Sigmoid colon (tissue), 7 donors: ENCODE measurements around the gene CSPG4. TPM values are rescaled to one million over a fixed set of nuclear protein-coding genes. Genes with fewer than 3 reads are reported as not detected.
A peak's percentile ranks its signal among the peaks of the same experiment; 100 is the strongest.

ENCODE experiments used
- DNase-seq: peaks from one replicate; pipeline ENCODE4 v3.0.0-alpha.2; 2019
- H3K27ac ChIP-seq, 4 donors: fragments of 200-600 bp; sonication (generic); one replicate each; pipeline ENCODE4 v1.5.1; 2016 to 2019; ENCODE audit warnings: mild to moderate bottlenecking in 1 of 4
- H3K27me3 ChIP-seq, 3 donors: fragments of 200-600 bp; sonication (generic); one replicate each; pipeline ENCODE4 v1.5.1; 2019; ENCODE audit warnings: mild to moderate bottlenecking in 1 of 3
- H3K36me3 ChIP-seq, 4 donors: fragments of 200-600 bp; sonication (generic); one replicate each; pipeline ENCODE4 v1.5.1; 2016 to 2019
- H3K4me1 ChIP-seq, 4 donors: fragments of 200-600 bp; sonication (generic); one replicate each; pipeline ENCODE4 v1.5.1; 2017 to 2019
- H3K4me3 ChIP-seq, 4 donors: fragments of 200-600 bp; sonication (generic); one replicate each; pipeline ENCODE4 v1.5.1; 2017 to 2019; ENCODE audit warnings: mild to moderate bottlenecking in 2 of 4, moderate library complexity in 1 of 4
- H3K9me3 ChIP-seq, 4 donors: fragments of 200-600 bp in 3 of 4; sonication (generic) in 3 of 4; one replicate each; pipeline versions ENCODE4 v1.5.1 to v1.6.1; 2013 to 2019
- CTCF ChIP-seq, 4 experiments: fragments of 450-650 bp in 3 of 4; fragments of 200-600 bp in 1 of 4; IDR thresholded peaks; one replicate each; pipeline ENCODE4 v1.5.1; 2016 to 2019; ENCODE audit warnings: antibody characterized with exemption in 4 of 4, mild to moderate bottlenecking in 3 of 4, moderate library complexity in 2 of 4
- EP300 ChIP-seq, 4 donors: sonication (generic); formaldehyde crosslinking; IDR thresholded peaks; one replicate each; pipeline ENCODE4 v1.6.1; 2017; ENCODE audit warnings: antibody characterized with exemption in 4 of 4
- POLR2A ChIP-seq, 2 donors: fragments of 450-650 bp; IDR thresholded peaks; one replicate each; pipeline ENCODE4 v1.6.1; 2016; ENCODE audit warnings: antibody characterized with exemption in 2 of 2, mild to moderate bottlenecking in 2 of 2, moderate library complexity in 2 of 2
- POLR2AphosphoS5 ChIP-seq, 4 donors: sonication (generic); formaldehyde crosslinking; IDR thresholded peaks; one replicate each; pipeline ENCODE4 v1.6.1; 2017; ENCODE audit warnings: antibody characterized with exemption in 4 of 4
- WGBS, 2 donors: extraction: QIAGEN DNeasy Blood & Tissue Kit; methylation state at CpG; one replicate each; pipeline ENCODE4 v1.1.7; 2013; 5-methylcytosine and 5-hydroxymethylcytosine counted together
- intact Hi-C: fragments of 100-400 bp; cut with DNase I; formaldehyde crosslinking; loops from one replicate; pipeline ENCODE4 v1.15.1; 2023
- polyA plus RNA-seq, 3 donors: library from polyadenylated mRNA; stranded (reverse); fragments of 200-250 nt; gene quantifications; one replicate each; pipeline ENCODE4 v1.2.3, GENCODE V29; 2013
- total RNA-seq, 4 donors: library from RNA; depleted of rRNA; stranded (reverse); fragments of >200 nt; gene quantifications; one replicate each; pipeline ENCODE4 v1.1.0, GENCODE V29; 2016
- donor health status: healthy with polysubstance abuse.
- donor health status: Bipolar disorder and iron deficiency.
- donor health status: healthy.

CSPG4 gene
- total and polyA plus RNA-seq, 7 donors = 0.23 to 151 (median 45.7) TPM

- H3K9me3 ChIP-seq = no peaks in the 10 kb centered on the region
- peak; percentile 94 for DNase-seq
These were observed 65.1 kb downstream of the CSPG4 start, which contains the start of gene SNX33 for GRCh38 chr15:75647370-75648155. SNX33 (plus strand) TSS chr15:75647912; CDS start chr15:75649103, 1,191 bp downstream.

GRCh38 chr15:75646944-75647364, 65.7 kb downstream of the CSPG4 start:
- Histone ChIP-seq H3K9me3 (no peaks in the 10 kb centered on the region), H3K4me3 (peak overlapping the region; percentile 77 to 87 (median 78)), H3K27me3 (no peaks in the 10 kb centered on the region), H3K4me1 (peaks cover 0 to 47% (median 44%) of the 10 kb centered on the region in 4 donors), H3K27ac (peak overlapping the region; percentile 94 to 98 (median 97)), H3K36me3 (no peaks in the 10 kb centered on the region)
- WGBS, 2 donors = 1 to 2% methylated on average over 26 of the region's 26 CpGs
- TF ChIP-seq CTCF (IDR thresholded peaks at IDR 0.05) = no peak
- no peak for TF ChIP-seq POLR2A (IDR thresholded peaks at IDR 0.05)
- TF ChIP-seq EP300 (IDR thresholded peaks at IDR 0.05) = peak in 2 of 4 donors; percentile 52 to 91
- peak in 3 of 4 donors; percentile 36 to 83 (median 52) for TF ChIP-seq POLR2AphosphoS5 (IDR thresholded peaks at IDR 0.05)
- peak; percentile 81 for DNase-seq
- intact Hi-C loops = loop anchor here (5.0 kb wide), 1 partner anchor 90 kb away; no protein-coding TSS in a partner anchor

More at GRCh38 chr15:75647370-75648155, 65.1 kb downstream of the CSPG4 start, which contains the start of gene SNX33:
- H3K27me3 ChIP-seq = no peaks in the 10 kb centered on the region
- H3K27ac ChIP-seq = peak within 1 kb of the TSS; percentile 94 to 98 (median 97)
- peaks cover 0 to 53% (median 50%) of the 10 kb centered on the region in 4 donors for H3K4me1 ChIP-seq
- intact Hi-C loops = loop anchor here (5.0 kb wide), 1 partner anchor 90 kb away; no protein-coding TSS in a partner anchor
- H3K36me3 ChIP-seq = no peaks in the 10 kb centered on the region
- WGBS, 2 donors = 0 to 1% methylated on average over 76 of the region's 76 CpGs
- H3K4me3 ChIP-seq = peak within 1 kb of the TSS; percentile 77 to 87 (median 78)
- TF ChIP-seq POLR2AphosphoS5 (IDR thresholded peaks at IDR 0.05) (peak; percentile 28 to 82 (median 72)), EP300 (IDR thresholded peaks at IDR 0.05) (peak in 1 of 4 donors; percentile 61), CTCF (IDR thresholded peaks at IDR 0.05) (peak; percentile 38 to 63 (median 52)), POLR2A (IDR thresholded peaks at IDR 0.05) (peak; percentile 11 to 33)

- no peaks in the 10 kb centered on the region for H3K27me3 ChIP-seq
- DNase-seq = no peak
- H3K36me3 ChIP-seq = no peaks in the 10 kb centered on the region
- peak overlapping the region; percentile 77 to 87 (median 78) for H3K4me3 ChIP-seq
- 31 to 48% methylated on average over 5 of the region's 5 CpGs for WGBS, 2 donors
- H3K9me3 ChIP-seq = no peaks in the 10 kb centered on the region
- intact Hi-C loops = loop anchor here (5.0 kb wide), 1 partner anchor 91 kb away; no protein-coding TSS in a partner anchor
- H3K27ac ChIP-seq = peak overlapping the region; percentile 94 to 98 (median 97)
- peaks cover 0 to 40% (median 38%) of the 10 kb centered on the region in 4 donors for H3K4me1 ChIP-seq
- no peak for TF ChIP-seq CTCF (IDR thresholded peaks at IDR 0.05)
- TF ChIP-seq POLR2AphosphoS5 (IDR thresholded peaks at IDR 0.05) = no peak
- TF ChIP-seq EP300 (IDR thresholded peaks at IDR 0.05) = no peak
- no peak for TF ChIP-seq POLR2A (IDR thresholded peaks at IDR 0.05)
These were observed 66.3 kb downstream of the CSPG4 start for GRCh38 chr15:75646112-75646943.

- no peak for TF ChIP-seq POLR2AphosphoS5 (IDR thresholded peaks at IDR 0.05)
- TF ChIP-seq POLR2A (IDR thresholded peaks at IDR 0.05) = no peak
- TF ChIP-seq CTCF (IDR thresholded peaks at IDR 0.05) = no peak
- no peak for TF ChIP-seq EP300 (IDR thresholded peaks at IDR 0.05)
- 88 to 93% methylated on average over 2 of the region's 2 CpGs for WGBS, 2 donors
- Histone ChIP-seq H3K4me3 (no peak overlapping the region), H3K4me1 (peaks cover 0 to 32% (median 23%) of the 10 kb centered on the region in 4 donors), H3K27ac (no peak overlapping the region), H3K36me3 (no peaks in the 10 kb centered on the region), H3K27me3 (no peaks in the 10 kb centered on the region), H3K9me3 (no peaks in the 10 kb centered on the region)
- intact Hi-C loops = loop anchor here (5.0 kb wide), 1 partner anchor 192 kb away; the partner anchor contains the start of gene SIN3A
- DNase-seq = no peak
These were observed 68.3 kb downstream of the CSPG4 start for GRCh38 chr15:75644376-75644775.
